GM21367 (cell line): Measurements from ENCODE around the gene KCNMA1.

Source experiments
- ATAC-seq: cut with Tn5 transposase; IDR thresholded peaks from one replicate; pipeline ENCODE4 v1.9.1; 2021; ENCODE audit not compliant: unreplicated experiment

Gene KCNMA1

DNA sequence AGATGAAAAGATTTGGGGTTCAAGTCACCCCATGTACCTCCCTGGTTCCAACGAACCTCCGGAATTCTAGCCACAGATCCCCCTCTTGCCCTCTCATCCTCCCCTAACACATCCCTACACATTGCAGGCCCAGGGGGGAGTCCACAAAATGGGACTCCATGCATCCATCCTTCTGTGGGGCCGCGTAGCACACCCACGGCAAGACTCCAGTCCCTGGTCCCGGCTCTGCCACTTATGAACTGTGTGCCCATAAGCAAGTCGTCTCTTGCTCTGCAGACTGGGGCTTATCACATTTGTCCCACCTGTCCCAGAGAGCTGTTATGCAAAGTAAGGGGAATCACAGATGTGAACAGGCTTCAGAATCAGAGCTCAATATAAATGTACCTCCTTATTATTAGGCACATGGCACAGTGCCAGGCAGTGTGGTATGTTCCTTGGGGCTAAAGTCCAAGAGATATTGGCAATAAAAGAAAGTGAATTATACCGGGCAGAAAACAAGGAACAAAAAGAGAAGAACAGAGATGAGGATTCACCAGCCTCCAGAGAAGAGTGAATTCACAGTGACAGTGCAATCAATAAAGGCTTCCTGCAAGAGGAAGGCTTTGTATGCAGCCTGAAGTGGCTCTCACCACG lies 73.9 kb downstream of the KCNMA1 start:
- ATAC-seq = no peak

DNA sequence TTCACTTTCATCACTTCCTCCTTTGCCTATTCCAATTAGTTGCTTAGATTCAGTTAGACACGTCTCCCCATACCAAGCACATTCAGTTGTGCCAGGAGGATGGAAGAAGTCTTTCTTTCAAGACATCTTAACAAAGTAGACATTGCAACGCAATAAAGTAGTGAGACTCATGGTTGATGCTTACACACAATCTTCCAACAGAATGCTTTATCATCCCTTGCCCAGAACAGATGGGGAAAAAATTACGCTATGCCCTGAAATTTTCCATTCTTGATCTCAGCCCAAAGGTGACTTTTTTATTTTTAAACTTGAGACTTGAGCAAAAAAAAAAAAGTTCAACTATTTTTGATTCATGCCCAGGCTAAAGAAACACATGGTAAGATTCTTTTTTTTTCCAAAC lies 74.9 kb downstream of the KCNMA1 start:
- no peak for ATAC-seq

DNA sequence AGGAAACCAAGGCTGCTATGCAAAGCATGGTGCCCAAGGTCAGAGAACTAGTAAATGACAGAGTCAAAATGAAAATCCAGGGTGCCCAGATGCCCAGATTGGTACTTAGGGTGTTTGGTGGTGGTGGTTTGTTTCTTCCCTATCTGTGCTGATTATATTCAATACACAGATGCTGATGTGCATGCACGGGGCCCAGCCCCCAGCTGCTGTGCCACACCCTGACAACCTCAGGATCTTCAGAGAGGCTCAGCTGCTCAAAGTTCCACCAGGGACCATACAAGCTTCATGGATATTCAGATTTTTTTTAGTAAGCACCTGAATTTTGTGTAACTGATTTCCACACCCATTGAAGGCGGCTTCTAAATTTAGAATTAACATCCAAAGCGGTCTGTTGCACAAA lies 75.6 kb downstream of the KCNMA1 start:
- ATAC-seq = no peak

DNA sequence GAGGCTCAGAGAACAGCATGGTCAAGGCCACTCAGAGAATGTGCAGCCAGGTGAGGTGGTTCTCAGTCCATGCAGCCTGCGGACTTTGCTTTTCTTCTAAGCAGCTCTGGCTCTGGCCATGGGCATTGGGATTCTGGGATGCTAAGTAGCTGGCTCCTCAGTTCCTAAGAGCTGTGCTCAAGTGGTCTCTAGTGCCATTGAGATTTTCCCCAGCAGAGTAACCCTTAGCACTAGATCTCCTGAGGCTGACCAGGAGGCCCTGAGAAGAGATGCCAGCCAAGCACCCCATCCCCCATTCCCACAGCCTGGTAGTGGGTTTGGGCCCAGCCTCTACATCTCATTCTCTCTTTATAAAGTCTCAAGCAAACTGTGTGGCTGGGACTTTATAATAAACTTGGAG lies 77.1 kb downstream of the KCNMA1 start:
- ATAC-seq = no peak

- ATAC-seq = no peak
These were observed 77.6 kb downstream of the KCNMA1 start for GRCh38 chr10:77560052-77560451.

- no peak for ATAC-seq
These were observed 80.5 kb downstream of the KCNMA1 start for GRCh38 chr10:77556990-77557601.

DNA sequence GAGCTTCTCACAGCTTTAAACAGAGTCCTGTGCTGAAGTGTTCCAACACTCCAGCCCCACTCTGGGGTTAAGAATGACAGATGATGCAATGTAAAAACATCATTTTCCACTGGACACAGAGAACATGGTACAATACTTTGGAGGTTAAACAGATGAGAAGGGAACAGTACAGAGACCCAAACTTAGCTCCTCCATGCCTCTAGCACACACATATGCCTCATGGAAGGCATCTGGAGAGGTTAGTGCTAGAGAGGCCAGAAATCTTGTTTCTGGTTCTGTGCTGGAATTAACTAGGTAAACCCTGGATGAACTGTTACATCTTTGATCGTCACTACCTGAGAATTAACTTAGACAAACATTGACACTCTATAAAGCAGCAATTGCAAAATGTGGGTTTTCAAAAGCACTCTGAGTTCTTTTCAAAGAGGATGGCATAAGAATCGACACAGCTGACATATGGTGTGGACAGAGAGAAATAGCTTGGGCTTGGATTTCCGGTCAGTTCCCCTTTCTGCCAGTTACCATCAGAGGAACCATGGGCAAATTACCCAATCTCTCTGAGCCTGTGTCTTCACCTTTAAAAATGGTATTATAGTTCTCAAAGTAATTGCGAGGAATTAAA lies 81.9 kb downstream of the KCNMA1 start:
- ATAC-seq = no peak

DNA sequence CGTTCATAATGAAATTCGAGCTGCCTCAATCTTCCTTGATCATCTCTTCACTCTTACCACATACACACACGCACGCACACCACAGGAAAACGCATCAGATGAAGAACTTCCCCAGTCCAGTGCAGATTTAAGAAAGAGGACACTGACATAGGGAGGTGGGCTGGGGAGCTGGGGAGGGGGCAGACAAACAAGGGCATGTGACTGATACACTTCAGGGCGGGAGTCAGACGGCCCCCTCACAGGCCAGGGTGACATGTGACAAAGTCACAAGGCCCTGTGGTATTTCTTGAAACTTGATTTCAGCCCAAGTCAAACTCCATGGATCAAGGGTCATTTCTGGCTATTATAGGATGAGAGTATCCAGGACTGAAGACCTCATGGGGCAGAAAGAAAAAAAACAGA lies 82.6 kb downstream of the KCNMA1 start:
- ATAC-seq = no peak

DNA sequence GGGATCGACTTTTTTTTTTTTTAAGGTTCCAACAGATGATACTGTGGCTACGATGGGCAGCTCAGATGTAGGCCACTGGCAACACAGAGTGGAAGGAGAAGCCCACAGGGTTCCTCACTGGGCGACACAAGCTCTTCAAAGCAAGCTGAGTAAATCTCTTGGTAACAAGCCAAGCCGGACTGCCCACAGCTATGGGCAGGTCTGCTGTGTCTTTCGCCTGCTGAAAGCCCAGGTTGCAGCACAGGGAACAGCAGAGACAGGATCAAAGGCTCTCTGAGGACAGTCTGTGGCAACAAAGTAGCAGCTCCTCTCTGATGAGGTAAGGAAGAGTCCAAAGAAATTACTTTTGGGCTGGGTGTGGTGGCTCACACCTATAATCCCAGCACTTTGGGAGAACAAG lies 83.6 kb downstream of the KCNMA1 start:
- no peak for ATAC-seq

GRCh38 chr10:77553311-77553710 lies 84.3 kb downstream of the KCNMA1 start:
- ATAC-seq = no peak

DNA sequence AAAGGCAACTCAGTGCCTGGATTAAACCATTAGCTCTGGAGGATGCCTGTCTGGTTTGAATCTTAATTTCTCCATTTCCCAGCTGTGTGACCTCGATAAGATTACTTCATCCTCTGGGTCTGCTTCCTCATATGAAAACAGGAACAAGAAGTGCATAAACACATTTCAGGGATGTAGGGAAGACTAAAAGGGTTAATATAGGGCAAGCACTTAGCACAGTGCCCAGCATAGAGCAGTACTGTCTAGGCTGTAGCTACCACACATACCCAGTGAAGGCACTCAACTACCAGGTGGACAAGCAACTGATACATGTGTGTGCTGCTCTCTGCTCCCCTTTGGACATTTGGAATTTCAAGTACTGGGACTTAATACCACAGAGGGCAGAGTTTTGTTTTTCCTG lies 85.4 kb downstream of the KCNMA1 start:
- no peak for ATAC-seq

GRCh38 chr10:77550378-77550777 lies 87.2 kb downstream of the KCNMA1 start:
- no peak for ATAC-seq

DNA sequence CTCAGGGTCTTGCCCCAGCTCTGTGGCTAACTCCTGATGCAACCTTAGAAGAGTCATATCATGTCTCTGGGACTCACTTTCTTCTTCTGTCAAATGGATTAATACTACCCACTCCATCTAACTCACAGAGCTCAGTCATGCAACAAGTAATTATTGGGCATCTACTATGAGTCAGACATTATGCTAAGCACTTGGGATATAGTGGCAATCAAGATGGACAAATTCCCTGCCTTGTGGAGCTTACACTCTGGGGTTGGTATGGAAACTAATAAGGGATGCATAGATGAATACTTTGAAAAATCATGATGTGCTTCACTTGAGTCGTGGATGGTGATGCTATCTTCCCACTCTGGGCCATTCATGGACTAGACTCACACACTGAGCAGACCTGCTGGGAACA lies 88.9 kb downstream of the KCNMA1 start:
- ATAC-seq = no peak

DNA sequence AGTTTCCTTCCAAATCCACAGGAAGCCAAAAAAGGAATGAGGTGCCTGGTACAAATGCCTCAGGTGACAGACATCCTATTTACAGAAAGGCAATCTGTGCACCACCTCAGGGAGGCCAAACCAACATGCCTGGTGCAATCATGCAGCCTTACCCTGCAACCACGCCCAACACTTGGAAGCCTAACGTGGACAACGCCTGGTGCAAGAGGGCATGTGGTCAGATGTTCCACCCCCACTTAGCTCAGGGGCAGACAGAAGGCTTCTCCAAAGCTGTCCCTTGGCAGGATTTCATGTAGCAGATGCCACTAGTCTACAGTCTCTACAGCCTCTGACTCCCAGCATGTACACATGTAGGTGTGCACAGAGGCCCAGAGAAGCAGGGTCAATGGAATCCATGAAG lies 89.5 kb downstream of the KCNMA1 start:
- no peak for ATAC-seq

DNA sequence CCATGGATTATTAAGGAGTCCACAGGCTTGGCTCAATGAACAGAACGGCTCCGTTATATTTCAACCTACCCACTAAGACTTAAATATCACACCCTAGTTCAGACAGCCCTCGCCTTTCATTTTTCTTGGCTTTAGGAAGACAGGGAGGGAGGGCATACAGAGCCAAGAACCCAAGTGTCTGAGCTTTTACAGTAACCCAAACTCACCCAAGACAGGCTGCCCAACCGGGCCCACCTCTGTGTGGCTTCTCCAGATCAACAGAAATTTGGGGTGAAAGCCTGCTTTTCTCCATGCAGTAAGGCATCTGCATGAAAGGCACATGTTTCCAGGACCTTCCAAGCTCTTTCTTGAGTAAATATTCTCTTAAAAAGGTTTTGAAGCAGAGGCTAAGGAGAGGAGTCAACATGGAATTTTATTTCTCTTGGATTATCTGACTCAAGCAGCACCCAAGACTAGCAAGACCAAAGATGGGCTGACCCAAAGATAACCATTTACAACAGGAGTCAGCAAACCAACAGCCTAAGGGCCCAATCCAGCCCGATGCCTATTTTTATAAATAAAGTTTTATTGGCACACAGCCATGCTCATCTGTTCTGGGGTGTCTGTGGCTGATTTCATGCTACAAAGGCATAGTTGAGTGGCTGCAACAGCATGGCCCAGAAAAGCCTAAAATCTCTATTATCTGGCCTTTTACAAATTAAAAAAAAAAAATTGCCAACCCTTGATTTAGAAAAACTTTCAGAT lies 90.1 kb downstream of the KCNMA1 start:
- ATAC-seq = no peak

GRCh38 chr10:77546042-77546441 lies 91.6 kb downstream of the KCNMA1 start:
- ATAC-seq = no peak

DNA sequence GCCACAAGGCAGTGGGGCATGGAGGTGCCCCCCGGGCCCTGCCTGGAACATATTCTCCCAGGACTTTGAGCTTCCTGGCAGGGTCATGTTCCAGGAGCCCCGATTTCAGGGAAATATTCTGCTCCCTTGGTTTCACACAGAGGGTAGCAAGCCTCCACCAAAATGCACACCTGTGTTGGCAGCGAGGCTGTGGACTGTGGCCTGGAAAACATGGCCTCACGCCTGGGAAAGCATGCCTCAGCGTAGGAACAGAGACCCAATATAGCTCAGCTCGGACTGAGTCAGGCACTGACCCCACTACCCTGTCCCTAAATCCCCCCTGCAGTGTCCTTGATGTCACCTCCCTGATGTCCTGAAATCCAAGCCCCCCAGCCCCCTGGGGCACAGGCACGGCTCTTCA lies 92.0 kb downstream of the KCNMA1 start:
- ATAC-seq = no peak

- ATAC-seq = no peak
These were observed 93.0 kb downstream of the KCNMA1 start for GRCh38 chr10:77544617-77545016.

GRCh38 chr10:77542710-77543259 lies 94.8 kb downstream of the KCNMA1 start:
- no peak for ATAC-seq

DNA sequence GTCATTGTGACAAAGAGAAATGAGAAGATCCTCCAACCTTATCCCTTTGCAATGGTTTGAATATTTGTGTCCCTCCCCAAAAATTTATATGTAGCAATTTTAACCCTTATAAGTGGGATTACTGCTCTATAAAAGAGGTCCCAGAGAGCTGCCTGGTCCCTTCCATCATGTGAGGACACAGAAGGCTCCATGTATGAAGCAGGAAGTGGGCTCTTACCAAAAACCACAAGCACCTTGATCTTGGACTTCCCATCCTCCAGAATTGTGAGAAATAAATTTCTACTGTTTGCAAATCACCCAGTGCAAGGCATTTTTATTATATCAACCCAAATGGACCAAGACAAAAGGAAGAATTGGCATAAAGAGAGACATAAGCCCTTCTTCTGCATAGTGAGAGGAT lies 95.7 kb downstream of the KCNMA1 start:
- ATAC-seq = no peak

DNA sequence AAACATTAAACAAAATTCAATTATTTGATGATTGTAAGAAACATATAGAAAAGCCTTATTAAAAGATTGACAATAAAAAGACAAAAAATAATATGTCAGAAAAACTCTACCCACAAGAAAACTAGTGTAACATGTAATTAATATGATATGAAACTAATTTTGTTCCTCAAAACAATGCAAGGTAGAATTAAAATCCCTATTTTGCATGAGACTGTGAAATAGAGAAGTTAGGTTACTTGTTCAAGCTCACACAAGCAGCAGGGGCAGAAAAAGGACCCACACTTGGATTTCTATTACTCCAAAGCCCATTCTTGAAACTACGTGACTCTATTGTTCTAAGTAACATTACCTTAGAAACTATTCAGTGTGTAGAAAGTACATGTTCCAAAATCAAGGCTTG lies 96.4 kb downstream of the KCNMA1 start:
- ATAC-seq = no peak
